OCI-LY1 (cell line): Measurements from ENCODE around the gene VSX2.

Source experiments
- H2AFZ ChIP-seq: fragments of 200-600 bp; sonication (generic), shearing (Covaris generic); 2 replicates; pipeline ENCODE4 v1.6.0; 2014; ENCODE audit warnings: antibody characterized with exemption, mild to moderate bottlenecking, low read length
- H3F3A ChIP-seq: fragments of 200-600 bp; sonication (generic), shearing (Covaris generic); 2 replicates; pipeline ENCODE4 v1.6.0; 2014; ENCODE audit warnings: mild to moderate bottlenecking, antibody characterized with exemption, low read length, moderate library complexity; ENCODE audit not compliant: insufficient read depth
- H3K27ac ChIP-seq: fragments of 200-600 bp; sonication (generic); 2 replicates; pipeline ENCODE4 v1.5.1; 2014; ENCODE audit warnings: low read length, mixed run types, mild to moderate bottlenecking, low read depth; ENCODE audit not compliant: poor library complexity, severe bottlenecking
- H3K27me3 ChIP-seq: fragments of 200-600 bp; sonication (generic); 2 replicates; pipeline ENCODE4 v1.6.0; 2014; ENCODE audit warnings: antibody characterized with exemption, mild to moderate bottlenecking, low read length, moderate library complexity; ENCODE audit not compliant: insufficient read depth
- H3K36me3 ChIP-seq: fragments of 200-600 bp; sonication (generic); 2 replicates; pipeline ENCODE4 v1.6.1; 2014; ENCODE audit warnings: mild to moderate bottlenecking, antibody characterized with exemption, low read length, moderate library complexity, mixed read lengths; ENCODE audit not compliant: insufficient read depth
- H3K4me1 ChIP-seq: fragments of 200-600 bp; sonication (generic); 2 replicates; pipeline ENCODE4 v1.5.1; 2014; ENCODE audit warnings: mild to moderate bottlenecking, low read length, moderate library complexity; ENCODE audit not compliant: insufficient read depth, severe bottlenecking
- H3K4me2 ChIP-seq: fragments of 200-600 bp; sonication (generic), shearing (Covaris generic); 2 replicates; pipeline ENCODE4 v1.6.1; 2014; ENCODE audit warnings: low read length
- H3K4me3 ChIP-seq: fragments of 200-600 bp; sonication (generic); 2 replicates; pipeline ENCODE4 v1.5.1; 2014; ENCODE audit warnings: low read length, low read depth, mild to moderate bottlenecking, mixed read lengths; ENCODE audit not compliant: poor library complexity, severe bottlenecking
- H3K79me2 ChIP-seq: fragments of 200-600 bp; shearing (Covaris generic); 2 replicates; pipeline ENCODE4 v1.6.1; 2016; ENCODE audit warnings: mixed run types, low read length, mixed read lengths; ENCODE audit not compliant: insufficient read depth
- H3K9ac ChIP-seq: fragments of 200-600 bp; sonication (generic), shearing (Covaris generic); 2 replicates; pipeline ENCODE4 v1.6.1; 2014; ENCODE audit warnings: mild to moderate bottlenecking, low read length, mixed read lengths
- H3K9me2 ChIP-seq: fragments of 200-600 bp; sonication (generic), shearing (Covaris generic); 2 replicates; pipeline ENCODE4 v1.6.1; 2014; ENCODE audit warnings: low read depth, mild to moderate bottlenecking, low read length, mixed read lengths
- H3K9me3 ChIP-seq: fragments of 200-600 bp; shearing (Covaris generic); 2 replicates; pipeline ENCODE4 v1.6.1; 2014; ENCODE audit warnings: low read length, mixed read lengths
- H4K20me1 ChIP-seq: fragments of 200-600 bp; sonication (generic), shearing (Covaris generic); 2 replicates; pipeline ENCODE4 v1.6.0; 2016; ENCODE audit warnings: mild to moderate bottlenecking, low read length; ENCODE audit not compliant: insufficient read depth
- EZH2 ChIP-seq: fragments of 200-600 bp; sonication (generic), shearing (Covaris generic); IDR thresholded peaks from 2 replicates; pipeline ENCODE4 v1.8.0; 2017; ENCODE audit warnings: borderline replicate concordance, mixed run types, mild to moderate bottlenecking, antibody characterized with exemption, low read length, moderate library complexity, mixed read lengths
- TF ChIP-seq, protein P1 (sequence below): fragments of 200-600 bp; sonication (generic), shearing (Covaris generic); IDR thresholded peaks from 2 replicates; pipeline ENCODE4 v1.5.1; 2017; ENCODE audit warnings: mild to moderate bottlenecking, antibody characterized with exemption, low read length, moderate library complexity, mixed read lengths

Gene VSX2

DNA sequence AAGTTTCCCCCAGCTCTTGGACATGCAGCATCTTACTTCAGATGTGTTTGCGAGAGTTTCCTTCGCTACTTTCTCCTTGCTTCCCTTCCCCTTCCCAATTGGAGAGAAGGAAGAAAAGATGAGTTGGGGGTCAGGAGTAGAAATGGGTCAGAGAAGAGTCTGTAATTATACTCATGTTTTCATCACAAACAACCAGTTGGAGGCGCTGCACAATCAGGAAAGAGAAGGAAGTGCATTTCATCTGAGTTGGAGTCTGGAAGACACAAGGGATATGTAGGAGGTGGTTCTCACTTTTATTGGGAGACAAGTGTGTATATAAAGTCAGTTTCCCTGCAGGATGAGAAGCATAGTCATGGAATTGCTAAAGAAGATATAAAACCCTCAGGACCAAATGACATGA, 31.3 kb upstream of the VSX2 start:
- no peaks in the 10 kb centered on the region for H4K20me1 ChIP-seq
- H3K9me3 ChIP-seq = no peaks in the 10 kb centered on the region
- no peak overlapping the region for H3K4me2 ChIP-seq
- H3K36me3 ChIP-seq = peaks cover 3% of the 10 kb centered on the region; the same call in 1 of the 2 replicates
- no peaks in the 10 kb centered on the region for H3F3A ChIP-seq
- no peak overlapping the region for H3K27ac ChIP-seq
- no peaks in the 10 kb centered on the region for H3K9me2 ChIP-seq
- TF ChIP-seq, protein P1, sequence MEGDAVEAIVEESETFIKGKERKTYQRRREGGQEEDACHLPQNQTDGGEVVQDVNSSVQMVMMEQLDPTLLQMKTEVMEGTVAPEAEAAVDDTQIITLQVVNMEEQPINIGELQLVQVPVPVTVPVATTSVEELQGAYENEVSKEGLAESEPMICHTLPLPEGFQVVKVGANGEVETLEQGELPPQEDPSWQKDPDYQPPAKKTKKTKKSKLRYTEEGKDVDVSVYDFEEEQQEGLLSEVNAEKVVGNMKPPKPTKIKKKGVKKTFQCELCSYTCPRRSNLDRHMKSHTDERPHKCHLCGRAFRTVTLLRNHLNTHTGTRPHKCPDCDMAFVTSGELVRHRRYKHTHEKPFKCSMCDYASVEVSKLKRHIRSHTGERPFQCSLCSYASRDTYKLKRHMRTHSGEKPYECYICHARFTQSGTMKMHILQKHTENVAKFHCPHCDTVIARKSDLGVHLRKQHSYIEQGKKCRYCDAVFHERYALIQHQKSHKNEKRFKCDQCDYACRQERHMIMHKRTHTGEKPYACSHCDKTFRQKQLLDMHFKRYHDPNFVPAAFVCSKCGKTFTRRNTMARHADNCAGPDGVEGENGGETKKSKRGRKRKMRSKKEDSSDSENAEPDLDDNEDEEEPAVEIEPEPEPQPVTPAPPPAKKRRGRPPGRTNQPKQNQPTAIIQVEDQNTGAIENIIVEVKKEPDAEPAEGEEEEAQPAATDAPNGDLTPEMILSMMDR = peak; percentile 62
- no peak for TF ChIP-seq EZH2
- H3K4me1 ChIP-seq = no peaks in the 10 kb centered on the region
- H3K4me3 ChIP-seq = no peak overlapping the region
- H3K79me2 ChIP-seq = no peaks in the 10 kb centered on the region
- no peak overlapping the region for H3K9ac ChIP-seq
- no peak overlapping the region for H2AFZ ChIP-seq
- H3K27me3 ChIP-seq = no peaks in the 10 kb centered on the region

GRCh38 chr14:74208642-74209041, 30.6 kb upstream of the VSX2 start:
- TF ChIP-seq, protein P1 = no peak
- no peak for TF ChIP-seq EZH2
- Histone ChIP-seq H2AFZ (no peak overlapping the region), H3F3A (no peaks in the 10 kb centered on the region), H3K36me3 (no peaks in the 10 kb centered on the region), H3K4me3 (no peak overlapping the region), H3K9me3 (no peaks in the 10 kb centered on the region), H3K27ac (no peak overlapping the region), H3K9ac (no peak overlapping the region), H3K79me2 (no peaks in the 10 kb centered on the region), H3K4me1 (no peaks in the 10 kb centered on the region), H4K20me1 (no peaks in the 10 kb centered on the region), H3K4me2 (no peak overlapping the region), H3K9me2 (no peaks in the 10 kb centered on the region), H3K27me3 (no peaks in the 10 kb centered on the region)

GRCh38 chr14:74211945-74212580, 27.2 kb upstream of the VSX2 start:
- Histone ChIP-seq H3K9me3 (no peaks in the 10 kb centered on the region), H3K79me2 (no peaks in the 10 kb centered on the region), H3K4me2 (no peak overlapping the region), H3K27me3 (0 out of 2 replicates have a peak, but pooled peaks cover 3% of the 10 kb centered on the region), H2AFZ (no peak overlapping the region), H3K9ac (no peak overlapping the region), H3K4me1 (no peaks in the 10 kb centered on the region), H3K4me3 (no peak overlapping the region), H3F3A (no peaks in the 10 kb centered on the region), H4K20me1 (no peaks in the 10 kb centered on the region), H3K27ac (no peak overlapping the region), H3K36me3 (no peaks in the 10 kb centered on the region), H3K9me2 (no peaks in the 10 kb centered on the region)
- TF ChIP-seq, protein P1 = no peak
- TF ChIP-seq EZH2 = no peak
